ENCODE data around the gene IPPK. TPM values are rescaled to one million over a fixed set of nuclear protein-coding genes. Genes with fewer than 3 reads are reported as not detected.
"Not testable (repeated sequence)": the region's sequence is repeated elsewhere in the genome, so short reads cannot be mapped to it uniquely, and the experiment has no call there.

IPPK gene
- total RNA-seq, 1 experiment from 2014 or later, result 15.4 TPM

DNA sequence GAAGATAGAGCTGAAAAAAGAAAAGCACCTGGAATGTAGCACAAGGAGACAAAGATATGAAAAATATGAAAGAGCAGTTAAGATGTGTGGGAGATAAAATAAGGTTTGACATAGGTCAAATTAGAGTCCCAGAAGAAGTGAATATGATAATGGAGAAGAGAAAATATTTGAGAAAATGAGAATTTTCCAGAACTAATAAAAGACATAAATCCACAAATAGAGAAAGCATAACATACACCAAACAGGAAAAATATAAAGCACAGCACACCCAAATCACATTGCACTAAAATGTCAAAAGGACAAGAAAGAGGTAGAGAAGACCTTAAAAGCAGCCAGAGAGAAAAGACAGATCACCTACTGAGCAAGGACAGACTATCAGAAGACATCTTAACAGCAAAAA, 43.4 kb downstream of the IPPK start:
- no peak for ATAC-seq
- Histone ChIP-seq H3K9me3 (ENCODE audit: control insufficient read depth in 1 of 2, insufficient read depth in 1 of 2, low read depth in 1 of 2, low read length in 2 of 2) (no peaks in the 10 kb centered on the region), H3K4me3 (replicated peaks in 1 of 2; ENCODE audit: low read depth in 1 of 2, low read length in 2 of 2) (no peak overlapping the region), H3K36me3 (ENCODE audit: control insufficient read depth in 1 of 2, insufficient read depth in 2 of 2, low read length in 2 of 2) (peaks cover 0 to 3% of the 10 kb centered on the region in 2 experiments; a peak in 1 of 4 replicates), H3K9ac (ENCODE audit: low read length) (no peak overlapping the region), H4K20me1 (ENCODE audit: insufficient read depth) (no peaks in the 10 kb centered on the region), H3K27ac (ENCODE audit: low read depth, low read length) (no peak overlapping the region), H3K27me3 (ENCODE audit: insufficient read depth, low read length) (no peaks in the 10 kb centered on the region), H3K4me2 (ENCODE audit: low read length) (no peak overlapping the region), H2AFZ (ENCODE audit: low read depth, low read length, poor library complexity, severe bottlenecking) (no peak overlapping the region), H3K4me1 (ENCODE audit: control insufficient read depth in 1 of 2, insufficient read depth in 2 of 2, low read length in 2 of 2) (no peaks in the 10 kb centered on the region), H3K79me2 (ENCODE audit: insufficient read depth, low read length) (no peaks in the 10 kb centered on the region), H3K9me2 (ENCODE audit: insufficient read depth) (no peaks in the 10 kb centered on the region)
- DNase-seq (ENCODE audit: low read depth, low spot score), result no peak
- TF ChIP-seq, protein P1, sequence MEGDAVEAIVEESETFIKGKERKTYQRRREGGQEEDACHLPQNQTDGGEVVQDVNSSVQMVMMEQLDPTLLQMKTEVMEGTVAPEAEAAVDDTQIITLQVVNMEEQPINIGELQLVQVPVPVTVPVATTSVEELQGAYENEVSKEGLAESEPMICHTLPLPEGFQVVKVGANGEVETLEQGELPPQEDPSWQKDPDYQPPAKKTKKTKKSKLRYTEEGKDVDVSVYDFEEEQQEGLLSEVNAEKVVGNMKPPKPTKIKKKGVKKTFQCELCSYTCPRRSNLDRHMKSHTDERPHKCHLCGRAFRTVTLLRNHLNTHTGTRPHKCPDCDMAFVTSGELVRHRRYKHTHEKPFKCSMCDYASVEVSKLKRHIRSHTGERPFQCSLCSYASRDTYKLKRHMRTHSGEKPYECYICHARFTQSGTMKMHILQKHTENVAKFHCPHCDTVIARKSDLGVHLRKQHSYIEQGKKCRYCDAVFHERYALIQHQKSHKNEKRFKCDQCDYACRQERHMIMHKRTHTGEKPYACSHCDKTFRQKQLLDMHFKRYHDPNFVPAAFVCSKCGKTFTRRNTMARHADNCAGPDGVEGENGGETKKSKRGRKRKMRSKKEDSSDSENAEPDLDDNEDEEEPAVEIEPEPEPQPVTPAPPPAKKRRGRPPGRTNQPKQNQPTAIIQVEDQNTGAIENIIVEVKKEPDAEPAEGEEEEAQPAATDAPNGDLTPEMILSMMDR (IDR thresholded peaks at IDR 0.05 in 2 of 3, conservative IDR thresholded peaks at IDR 0.05 in 1 of 3; ENCODE audit: borderline replicate concordance in 1 of 3, insufficient read depth in 1 of 3, low read depth in 2 of 3, low read length in 2 of 3), result no peak
- TF ChIP-seq, protein P2, sequence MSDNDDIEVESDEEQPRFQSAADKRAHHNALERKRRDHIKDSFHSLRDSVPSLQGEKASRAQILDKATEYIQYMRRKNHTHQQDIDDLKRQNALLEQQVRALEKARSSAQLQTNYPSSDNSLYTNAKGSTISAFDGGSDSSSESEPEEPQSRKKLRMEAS (IDR thresholded peaks at IDR 0.05), result no peak
- TF ChIP-seq SP1 (IDR thresholded peaks at IDR 0.05; ENCODE audit: low read depth) (no peak), CBX3 (IDR thresholded peaks at IDR 0.05; ENCODE audit: low read depth) (no peak), EGR1 (IDR thresholded peaks at IDR 0.05; ENCODE audit: low read depth) (no peak), POLR2AphosphoS5 (IDR thresholded peaks at IDR 0.05; ENCODE audit: low read depth, low read length) (no peak), YY1 (IDR thresholded peaks at IDR 0.05; ENCODE audit: extremely low read depth, insufficient replicate concordance, low read depth, low read length) (no peak), EZH2 (IDR thresholded peaks at IDR 0.05) (no peak), SRF (IDR thresholded peaks at IDR 0.05; ENCODE audit: low read depth) (no peak), FOSL1 (IDR thresholded peaks at IDR 0.05; ENCODE audit: low read depth) (no peak)
- TF ChIP-seq, protein P3, sequence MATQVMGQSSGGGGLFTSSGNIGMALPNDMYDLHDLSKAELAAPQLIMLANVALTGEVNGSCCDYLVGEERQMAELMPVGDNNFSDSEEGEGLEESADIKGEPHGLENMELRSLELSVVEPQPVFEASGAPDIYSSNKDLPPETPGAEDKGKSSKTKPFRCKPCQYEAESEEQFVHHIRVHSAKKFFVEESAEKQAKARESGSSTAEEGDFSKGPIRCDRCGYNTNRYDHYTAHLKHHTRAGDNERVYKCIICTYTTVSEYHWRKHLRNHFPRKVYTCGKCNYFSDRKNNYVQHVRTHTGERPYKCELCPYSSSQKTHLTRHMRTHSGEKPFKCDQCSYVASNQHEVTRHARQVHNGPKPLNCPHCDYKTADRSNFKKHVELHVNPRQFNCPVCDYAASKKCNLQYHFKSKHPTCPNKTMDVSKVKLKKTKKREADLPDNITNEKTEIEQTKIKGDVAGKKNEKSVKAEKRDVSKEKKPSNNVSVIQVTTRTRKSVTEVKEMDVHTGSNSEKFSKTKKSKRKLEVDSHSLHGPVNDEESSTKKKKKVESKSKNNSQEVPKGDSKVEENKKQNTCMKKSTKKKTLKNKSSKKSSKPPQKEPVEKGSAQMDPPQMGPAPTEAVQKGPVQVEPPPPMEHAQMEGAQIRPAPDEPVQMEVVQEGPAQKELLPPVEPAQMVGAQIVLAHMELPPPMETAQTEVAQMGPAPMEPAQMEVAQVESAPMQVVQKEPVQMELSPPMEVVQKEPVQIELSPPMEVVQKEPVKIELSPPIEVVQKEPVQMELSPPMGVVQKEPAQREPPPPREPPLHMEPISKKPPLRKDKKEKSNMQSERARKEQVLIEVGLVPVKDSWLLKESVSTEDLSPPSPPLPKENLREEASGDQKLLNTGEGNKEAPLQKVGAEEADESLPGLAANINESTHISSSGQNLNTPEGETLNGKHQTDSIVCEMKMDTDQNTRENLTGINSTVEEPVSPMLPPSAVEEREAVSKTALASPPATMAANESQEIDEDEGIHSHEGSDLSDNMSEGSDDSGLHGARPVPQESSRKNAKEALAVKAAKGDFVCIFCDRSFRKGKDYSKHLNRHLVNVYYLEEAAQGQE (IDR thresholded peaks at IDR 0.05; ENCODE audit: low read depth), result no peak
- TF ChIP-seq, protein P4, sequence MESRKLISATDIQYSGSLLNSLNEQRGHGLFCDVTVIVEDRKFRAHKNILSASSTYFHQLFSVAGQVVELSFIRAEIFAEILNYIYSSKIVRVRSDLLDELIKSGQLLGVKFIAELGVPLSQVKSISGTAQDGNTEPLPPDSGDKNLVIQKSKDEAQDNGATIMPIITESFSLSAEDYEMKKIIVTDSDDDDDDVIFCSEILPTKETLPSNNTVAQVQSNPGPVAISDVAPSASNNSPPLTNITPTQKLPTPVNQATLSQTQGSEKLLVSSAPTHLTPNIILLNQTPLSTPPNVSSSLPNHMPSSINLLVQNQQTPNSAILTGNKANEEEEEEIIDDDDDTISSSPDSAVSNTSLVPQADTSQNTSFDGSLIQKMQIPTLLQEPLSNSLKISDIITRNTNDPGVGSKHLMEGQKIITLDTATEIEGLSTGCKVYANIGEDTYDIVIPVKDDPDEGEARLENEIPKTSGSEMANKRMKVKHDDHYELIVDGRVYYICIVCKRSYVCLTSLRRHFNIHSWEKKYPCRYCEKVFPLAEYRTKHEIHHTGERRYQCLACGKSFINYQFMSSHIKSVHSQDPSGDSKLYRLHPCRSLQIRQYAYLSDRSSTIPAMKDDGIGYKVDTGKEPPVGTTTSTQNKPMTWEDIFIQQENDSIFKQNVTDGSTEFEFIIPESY (IDR thresholded peaks at IDR 0.05; ENCODE audit: extremely low read depth, insufficient replicate concordance, low read length), result no peak
- no TSS peak for BruUV-seq (replicated peaks)
- ChIA-PET POLR2A (no interaction called here), CTCF (interaction anchor here (0.7 kb wide), 1 partner anchor 488 kb away, joined by 3 read pairs; no protein-coding TSS in a partner anchor), RAD21 (ENCODE audit: low non-redundant PET in 1 of 2, low total read pairs in 2 of 2, uncharacterized antibody in 2 of 2, unreplicated experiment in 2 of 2) (no interaction called here)
- intact Hi-C loops (cut with micrococcal nuclease), result no loop called here

DNA sequence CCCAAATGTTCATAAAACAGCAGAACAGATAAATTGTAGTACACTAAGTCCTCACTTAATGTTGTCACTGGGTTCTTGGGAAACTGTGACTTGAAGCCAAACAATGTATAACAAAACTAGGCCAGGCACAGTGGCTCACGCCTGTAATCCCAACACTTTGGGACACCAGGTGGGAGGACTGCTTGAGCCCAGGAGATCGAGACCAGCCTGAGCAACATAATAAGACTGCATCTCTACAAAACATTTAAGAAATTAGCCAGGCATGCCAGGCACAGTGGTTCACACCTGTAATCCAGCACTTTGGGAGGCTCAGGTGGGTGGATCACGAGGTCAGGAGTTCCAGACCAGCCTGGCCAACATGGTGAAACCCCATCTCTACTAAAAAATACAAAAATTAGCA, 46.0 kb downstream of the IPPK start:
- H3K27ac ChIP-seq (ENCODE audit: low read depth, low read length); POLR2A ChIA-PET; H3K9me2 ChIP-seq (ENCODE audit: insufficient read depth); H3K79me2 ChIP-seq (ENCODE audit: insufficient read depth, low read length); H3K36me3 ChIP-seq (ENCODE audit: control insufficient read depth in 1 of 2, insufficient read depth in 2 of 2, low read length in 2 of 2); H4K20me1 ChIP-seq (ENCODE audit: insufficient read depth); RAD21 ChIA-PET (ENCODE audit: low non-redundant PET in 1 of 2, low total read pairs in 2 of 2, uncharacterized antibody in 2 of 2, unreplicated experiment in 2 of 2); intact Hi-C loops (cut with micrococcal nuclease); H3K9ac ChIP-seq (ENCODE audit: low read length); H3K4me3 ChIP-seq (replicated peaks in 1 of 2; ENCODE audit: low read depth in 1 of 2, low read length in 2 of 2); H3K27me3 ChIP-seq (ENCODE audit: insufficient read depth, low read length); H3K4me1 ChIP-seq (ENCODE audit: control insufficient read depth in 1 of 2, insufficient read depth in 2 of 2, low read length in 2 of 2); ATAC-seq; H3K9me3 ChIP-seq (ENCODE audit: control insufficient read depth in 1 of 2, insufficient read depth in 1 of 2, low read depth in 1 of 2, low read length in 2 of 2); CTCF ChIA-PET; H3K4me2 ChIP-seq (ENCODE audit: low read length); DNase-seq (ENCODE audit: low read depth, low spot score); BruUV-seq (replicated peaks); H2AFZ ChIP-seq (ENCODE audit: low read depth, low read length, poor library complexity, severe bottlenecking): not testable (repeated sequence)

All from HCT116 (cell line).